Activated T-cell treated with anti-CD3 and anti-CD28 coated beads, Interleukin-2, amount 50 U/mL, for 4 hours (primary cell): Measurements from ENCODE around the gene MUSTN1. TPM values are rescaled to one million over a fixed set of nuclear protein-coding genes. Genes with fewer than 3 reads are reported as not detected.

Experiments
- ATAC-seq, 2 donors: fragments of 200-7000 bp; cut with Tn5 transposase; one replicate each; pipeline ENCODE4 v1.10.0; 2021
- DNase-seq: peaks from one replicate; pipeline ENCODE4 v3.0.0-alpha.2; 2020
- H3K27me3 Mint-ChIP-seq: one replicate; pipeline ENCODE4 v1.8.0; 2021; ENCODE audit warnings: low read depth, mixed read lengths
- H3K36me3 Mint-ChIP-seq: one replicate; pipeline ENCODE4 v1.8.0; 2022; ENCODE audit warnings: mixed read lengths; ENCODE audit not compliant: insufficient read depth
- H3K4me1 Mint-ChIP-seq: one replicate; pipeline ENCODE4 v1.8.0; 2021; ENCODE audit warnings: low read depth, mixed read lengths
- H3K4me3 Mint-ChIP-seq: one replicate; pipeline ENCODE4 v1.8.0; 2021; ENCODE audit warnings: mild to moderate bottlenecking, moderate library complexity, mixed read lengths
- H3K9me3 Mint-ChIP-seq: one replicate; pipeline ENCODE4 v1.8.0; 2021; ENCODE audit warnings: mixed read lengths
- total RNA-seq, 3 donors: library from RNA; stranded (reverse); gene quantifications; one replicate each; pipeline ENCODE4 v1.2.1, GENCODE V29; 2021

Gene MUSTN1
- total RNA-seq, 3 donors from 2014 or later: 0.38 to 1.2 (median 0.58) TPM

DNA sequence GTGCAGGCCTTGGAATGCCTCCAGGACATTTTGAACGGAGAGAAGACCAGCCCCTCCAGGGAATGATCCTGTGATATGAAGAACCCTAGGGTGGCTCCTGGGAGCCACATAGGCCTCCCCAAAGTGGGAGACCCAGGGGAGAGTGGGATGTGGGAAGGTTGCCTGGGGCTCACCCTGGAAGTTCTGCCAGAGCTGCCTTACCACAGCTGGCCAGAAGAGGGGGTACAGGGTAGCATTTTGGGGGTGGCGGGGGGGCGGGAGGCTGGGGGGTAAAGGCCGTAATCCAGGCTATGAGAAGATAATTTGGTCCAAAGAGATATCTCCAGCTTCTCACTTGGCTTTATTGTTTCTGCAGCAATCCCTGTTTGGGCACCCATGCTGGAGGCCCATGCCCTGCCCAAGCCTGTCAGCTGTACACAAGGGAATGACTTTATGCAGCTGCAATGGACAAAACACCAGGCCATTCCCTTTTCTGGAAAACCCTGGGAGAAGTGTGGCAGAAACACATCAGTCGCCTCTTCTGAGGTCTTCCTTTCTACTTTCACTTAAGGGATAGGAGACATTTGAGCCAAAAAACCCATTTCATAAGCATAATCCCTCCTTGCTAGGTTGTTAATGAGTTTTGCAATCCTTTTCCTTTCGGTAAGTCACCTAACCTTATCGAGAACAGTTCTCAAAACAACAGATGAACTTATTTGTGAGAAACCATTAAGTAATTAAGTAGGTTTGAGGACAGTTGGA is 11.0 kb upstream of the MUSTN1 start:
- H3K9me3 Mint-ChIP-seq: no peaks in the 10 kb centered on the region
- H3K27me3 Mint-ChIP-seq: no peaks in the 10 kb centered on the region
- H3K4me3 Mint-ChIP-seq: no peak overlapping the region
- peak in 1 of 2 donors; percentile 43 for ATAC-seq
- peaks cover 13% of the 10 kb centered on the region for H3K36me3 Mint-ChIP-seq
- peak; percentile 14 for DNase-seq
- H3K4me1 Mint-ChIP-seq: no peaks in the 10 kb centered on the region

- H3K4me1 Mint-ChIP-seq: peaks cover under 1% of the 10 kb centered on the region
- peaks cover 15% of the 10 kb centered on the region for H3K36me3 Mint-ChIP-seq
- H3K4me3 Mint-ChIP-seq: no peak overlapping the region
- no peaks in the 10 kb centered on the region for H3K27me3 Mint-ChIP-seq
- H3K9me3 Mint-ChIP-seq: no peaks in the 10 kb centered on the region
- DNase-seq (no peak), ATAC-seq (no peak)
These were observed 10.3 kb upstream of the MUSTN1 start for GRCh38 chr3:52845157-52845556.

DNA sequence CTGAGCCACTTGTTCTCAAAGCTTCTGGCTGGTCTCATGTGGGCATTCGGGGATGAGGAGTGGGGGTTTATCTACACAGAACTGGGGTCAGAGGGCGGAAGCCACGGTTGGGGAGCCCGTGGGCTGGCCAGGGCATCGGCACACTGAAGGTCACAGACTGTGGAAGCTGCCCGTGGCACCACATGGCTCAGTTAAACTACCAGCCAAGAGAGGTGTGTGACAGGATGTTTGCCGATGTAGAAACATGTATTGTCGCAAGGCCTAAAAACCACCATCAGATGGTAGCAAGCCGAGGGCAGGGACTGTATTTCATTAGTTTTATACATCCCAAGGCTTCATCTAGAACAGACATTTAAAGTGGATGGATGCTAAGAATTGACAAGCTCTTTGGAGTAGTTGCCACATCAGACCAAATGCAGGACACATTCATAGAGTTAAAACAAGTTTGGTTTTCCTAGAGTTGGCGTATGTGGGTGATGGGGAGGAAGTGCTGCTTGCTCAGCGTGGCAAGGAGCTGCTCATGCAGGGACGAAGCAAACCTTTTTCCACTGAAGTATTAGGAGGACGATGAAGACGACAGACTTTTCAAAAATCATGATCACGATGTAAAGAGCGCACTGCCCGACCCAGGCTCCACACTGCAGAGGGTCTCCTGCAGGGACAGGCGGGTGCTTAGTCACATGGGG is 9.6 kb upstream of the MUSTN1 start:
- Mint-ChIP-seq H3K9me3 (no peaks in the 10 kb centered on the region), H3K4me3 (no peak overlapping the region), H3K27me3 (no peaks in the 10 kb centered on the region), H3K4me1 (peaks cover 7% of the 10 kb centered on the region), H3K36me3 (peaks cover 14% of the 10 kb centered on the region)
- no peak for DNase-seq
- no peak for ATAC-seq

GRCh38 chr3:52843881-52844280 is 9.1 kb upstream of the MUSTN1 start:
- no peaks in the 10 kb centered on the region for H3K27me3 Mint-ChIP-seq
- H3K4me3 Mint-ChIP-seq: no peak overlapping the region
- peaks cover 13% of the 10 kb centered on the region for H3K4me1 Mint-ChIP-seq
- DNase-seq (no peak), ATAC-seq (no peak)
- H3K36me3 Mint-ChIP-seq: peaks cover 10% of the 10 kb centered on the region
- no peaks in the 10 kb centered on the region for H3K9me3 Mint-ChIP-seq

DNA sequence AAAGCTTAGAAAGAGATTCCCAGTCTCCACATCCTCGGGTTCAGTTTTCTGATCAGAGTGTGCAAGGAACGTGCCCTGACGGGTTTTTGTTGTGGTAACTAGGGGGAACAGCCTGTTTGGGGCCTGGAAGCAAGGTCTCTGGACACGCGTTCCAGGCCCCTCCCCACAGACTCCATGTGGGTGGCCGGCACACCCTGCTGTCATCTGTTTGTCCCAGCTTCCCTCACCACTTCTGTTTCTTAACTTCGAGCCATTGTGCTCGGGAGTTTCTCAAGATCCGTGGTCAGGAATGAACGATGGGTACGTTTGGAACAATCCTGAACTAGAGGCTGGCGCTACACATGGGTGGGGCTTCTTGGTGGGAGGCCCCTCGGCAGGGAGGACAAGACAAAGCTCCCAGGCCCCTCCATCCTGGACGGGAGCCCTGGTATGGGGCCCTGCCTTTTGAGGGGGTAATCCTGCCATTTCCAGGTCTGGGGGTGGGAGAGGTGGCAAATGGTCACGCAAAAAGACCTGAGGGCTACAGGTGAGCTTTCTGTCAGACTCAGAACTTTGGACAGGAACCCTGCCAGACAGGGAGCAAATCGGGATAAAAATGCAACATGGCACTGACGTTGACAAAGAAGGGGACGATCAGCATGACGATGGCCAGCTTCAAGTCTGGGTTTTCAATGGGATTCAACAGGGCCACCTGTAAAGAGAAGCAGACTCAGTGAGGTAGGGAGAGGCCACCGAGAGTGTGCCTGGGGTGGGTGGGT is 8.5 kb upstream of the MUSTN1 start:
- Mint-ChIP-seq H3K27me3 (no peaks in the 10 kb centered on the region), H3K4me3 (no peak overlapping the region), H3K9me3 (no peaks in the 10 kb centered on the region), H3K36me3 (peaks cover 9% of the 10 kb centered on the region), H3K4me1 (peaks cover 19% of the 10 kb centered on the region)
- ATAC-seq (no peak), DNase-seq (no peak)

DNA sequence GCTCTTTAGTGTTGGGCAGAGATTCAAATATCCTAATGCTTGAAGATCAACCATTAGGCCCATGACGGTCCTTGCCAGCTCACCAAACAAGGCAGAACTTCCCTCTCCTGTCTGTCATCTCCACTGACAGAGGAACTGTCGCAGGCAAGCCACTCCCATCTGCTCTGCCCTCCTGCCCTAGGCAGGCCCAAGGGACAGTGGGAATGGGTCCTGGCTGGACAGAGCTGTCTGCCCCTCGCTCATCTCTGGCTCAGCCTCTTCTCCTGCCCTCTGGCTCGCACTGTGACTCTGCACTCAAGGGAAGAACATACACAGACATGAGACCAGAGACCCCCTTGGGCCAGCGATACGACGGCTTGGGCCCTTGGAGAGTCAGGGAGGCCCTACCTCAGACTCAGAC is 7.6 kb upstream of the MUSTN1 start:
- peaks cover 9% of the 10 kb centered on the region for H3K36me3 Mint-ChIP-seq
- DNase-seq (no peak), ATAC-seq (no peak)
- no peaks in the 10 kb centered on the region for H3K27me3 Mint-ChIP-seq
- no peaks in the 10 kb centered on the region for H3K9me3 Mint-ChIP-seq
- H3K4me3 Mint-ChIP-seq: no peak overlapping the region
- H3K4me1 Mint-ChIP-seq: peaks cover 27% of the 10 kb centered on the region

DNA sequence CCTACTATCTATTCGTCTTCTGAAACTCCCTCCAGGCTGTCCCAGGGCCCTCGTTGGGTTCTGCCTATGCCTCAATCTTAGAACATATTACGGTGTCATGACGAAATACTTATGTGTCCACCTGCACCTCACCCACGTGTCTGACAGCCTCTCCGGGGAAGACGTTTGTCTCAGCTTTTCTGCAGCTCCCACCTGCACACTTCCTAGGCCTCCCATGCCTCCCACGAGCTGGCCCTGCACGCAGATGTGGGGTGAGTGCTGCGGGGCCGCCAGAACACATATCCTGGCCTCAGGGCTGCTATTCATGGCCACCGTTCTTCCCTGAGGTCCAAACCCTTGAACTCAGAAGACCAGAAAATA is 7.1 kb upstream of the MUSTN1 start:
- ATAC-seq (no peak), DNase-seq (no peak)
- no peak overlapping the region for H3K4me3 Mint-ChIP-seq
- no peaks in the 10 kb centered on the region for H3K9me3 Mint-ChIP-seq
- H3K36me3 Mint-ChIP-seq: peaks cover 9% of the 10 kb centered on the region
- H3K27me3 Mint-ChIP-seq: no peaks in the 10 kb centered on the region
- H3K4me1 Mint-ChIP-seq: peaks cover 29% of the 10 kb centered on the region

DNA sequence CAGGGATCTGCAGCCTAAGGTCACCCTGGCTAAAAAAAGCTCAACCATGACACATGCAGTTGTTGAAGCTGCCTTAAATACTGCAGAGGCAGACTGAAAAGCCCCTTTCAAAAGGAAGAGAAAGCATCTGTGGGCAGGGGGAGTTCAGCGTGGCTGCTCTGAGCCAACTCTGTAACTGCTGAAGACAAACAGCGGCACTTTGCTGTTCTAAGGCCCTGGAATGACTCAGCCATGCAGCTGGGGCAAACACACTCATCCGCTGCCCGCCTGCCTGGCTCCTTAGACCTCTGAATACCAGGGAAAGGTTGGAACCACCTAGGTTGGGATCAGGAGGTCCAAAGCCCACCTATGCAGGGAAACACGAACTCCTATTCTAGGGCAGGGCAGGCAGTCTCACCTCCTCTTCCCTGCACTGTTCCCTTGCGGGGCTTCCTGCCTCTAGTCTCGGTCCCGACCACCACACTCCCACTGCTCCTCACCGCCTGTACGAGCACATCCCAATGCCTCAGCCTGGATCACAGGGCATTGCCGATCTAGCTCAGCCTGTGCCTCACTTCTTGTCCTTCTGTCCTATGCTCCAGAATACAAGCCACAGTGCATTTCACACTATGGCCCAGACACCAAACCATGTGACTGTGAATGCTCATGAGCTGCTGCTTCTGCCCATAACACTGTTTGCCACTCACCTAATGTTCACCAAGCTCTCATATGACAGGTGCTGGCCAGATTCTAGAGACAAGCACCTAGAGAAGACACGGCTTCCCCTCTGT is 6.6 kb upstream of the MUSTN1 start:
- Mint-ChIP-seq H3K9me3 (no peaks in the 10 kb centered on the region), H3K36me3 (peaks cover 13% of the 10 kb centered on the region), H3K4me3 (no peak overlapping the region), H3K4me1 (peaks cover 31% of the 10 kb centered on the region), H3K27me3 (no peaks in the 10 kb centered on the region)
- ATAC-seq (no peak), DNase-seq (no peak)

- ATAC-seq (no peak), DNase-seq (no peak)
- Mint-ChIP-seq H3K36me3 (peaks cover 14% of the 10 kb centered on the region), H3K9me3 (no peaks in the 10 kb centered on the region), H3K27me3 (no peaks in the 10 kb centered on the region), H3K4me1 (peaks cover 31% of the 10 kb centered on the region), H3K4me3 (no peak overlapping the region)
These were observed 5.2 kb upstream of the MUSTN1 start for GRCh38 chr3:52839892-52840545.

GRCh38 chr3:52839268-52839575 is 4.4 kb upstream of the MUSTN1 start:
- DNase-seq (no peak), ATAC-seq (no peak)
- Mint-ChIP-seq H3K36me3 (peaks cover 12% of the 10 kb centered on the region), H3K4me1 (peaks cover 31% of the 10 kb centered on the region), H3K27me3 (no peaks in the 10 kb centered on the region), H3K9me3 (no peaks in the 10 kb centered on the region), H3K4me3 (no peak overlapping the region)

DNA sequence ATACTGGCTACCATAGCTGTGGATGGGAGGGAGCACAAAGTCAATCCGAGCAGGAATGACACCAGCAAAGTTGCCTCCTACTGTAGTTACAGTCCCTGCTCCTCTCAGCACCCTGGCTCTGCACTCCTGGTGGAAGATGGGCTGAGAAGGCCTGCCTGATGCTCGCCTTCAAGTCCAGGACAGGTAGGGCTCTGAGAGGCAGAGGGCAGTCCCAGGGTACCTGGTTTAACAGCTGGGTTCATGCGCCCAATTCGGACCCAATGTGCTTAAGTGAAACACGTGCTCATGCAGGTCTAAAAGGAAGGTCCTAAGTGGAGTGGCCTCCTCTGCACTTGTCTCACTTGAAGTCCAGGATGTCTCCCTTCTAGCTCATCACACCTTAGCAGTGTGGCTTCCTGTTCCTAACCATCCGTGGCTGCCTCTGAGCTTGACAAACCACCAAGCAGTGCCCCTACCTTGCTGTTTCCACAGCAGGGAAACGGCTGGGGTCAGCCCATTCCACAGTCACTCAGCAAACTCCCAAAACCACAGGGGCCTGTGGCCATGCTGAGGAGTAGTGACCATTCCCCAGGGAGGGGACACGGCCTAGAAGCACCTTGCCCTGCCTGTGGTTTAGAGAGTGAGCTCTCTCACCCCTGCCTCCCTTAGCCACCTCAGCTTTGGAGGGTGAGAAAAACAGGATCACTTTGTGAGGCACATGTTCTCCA is 3.9 kb upstream of the MUSTN1 start:
- Mint-ChIP-seq H3K9me3 (no peaks in the 10 kb centered on the region), H3K4me3 (no peak overlapping the region), H3K4me1 (peaks cover 31% of the 10 kb centered on the region), H3K36me3 (peaks cover 12% of the 10 kb centered on the region), H3K27me3 (no peaks in the 10 kb centered on the region)
- ATAC-seq (peak in 1 of 2 donors; percentile 38), DNase-seq (no peak)

GRCh38 chr3:52836986-52837385 is 2.2 kb upstream of the MUSTN1 start:
- H3K9me3 Mint-ChIP-seq: no peaks in the 10 kb centered on the region
- ATAC-seq (no peak), DNase-seq (no peak)
- H3K4me1 Mint-ChIP-seq: peaks cover 31% of the 10 kb centered on the region
- H3K4me3 Mint-ChIP-seq: no peak overlapping the region
- no peaks in the 10 kb centered on the region for H3K27me3 Mint-ChIP-seq
- H3K36me3 Mint-ChIP-seq: peaks cover 11% of the 10 kb centered on the region

- Mint-ChIP-seq H3K9me3 (no peaks in the 10 kb centered on the region), H3K36me3 (peaks cover 11% of the 10 kb centered on the region), H3K4me1 (peaks cover 31% of the 10 kb centered on the region), H3K27me3 (no peaks in the 10 kb centered on the region), H3K4me3 (no peak overlapping the region)
- DNase-seq (no peak), ATAC-seq (no peak)
These were observed 1.6 kb upstream of the MUSTN1 start for GRCh38 chr3:52836471-52836845.
